HL-60 (cell line): ENCODE results near the gene SDC4.

Experiments used
- CTCF ChIP-seq: IDR thresholded peaks from one replicate; pipeline ENCODE4 v1.5.1; 2011; ENCODE audit warnings: low read length, control low read depth, inconsistent platforms; ENCODE audit not compliant: insufficient read depth
- POLR2AphosphoS5 ChIP-seq: IDR thresholded peaks from 2 replicates; pipeline ENCODE4 v1.6.1; 2012; ENCODE audit warnings: low read depth

- TF ChIP-seq CTCF (no peak), POLR2AphosphoS5 (no peak)
These were observed 30.4 kb downstream of the SDC4 start for GRCh38 chr20:45317826-45318225.
